Activated CD4-positive, alpha-beta T cell treated with anti-CD3 and anti-CD28 coated beads, Interleukin-2, amount 50 U/mL, for 4 hours (primary cell): ENCODE data around the gene UBXN6.

Experiments used
- DNase-seq, 2 experiments: peaks; one replicate each; pipeline ENCODE4 v3.0.0-alpha.2; 2020

The UBXN6 gene

GRCh38 chr19:4455719-4456475 lies 1.7 kb downstream of the UBXN6 start:
- no peak for DNase-seq

DNA sequence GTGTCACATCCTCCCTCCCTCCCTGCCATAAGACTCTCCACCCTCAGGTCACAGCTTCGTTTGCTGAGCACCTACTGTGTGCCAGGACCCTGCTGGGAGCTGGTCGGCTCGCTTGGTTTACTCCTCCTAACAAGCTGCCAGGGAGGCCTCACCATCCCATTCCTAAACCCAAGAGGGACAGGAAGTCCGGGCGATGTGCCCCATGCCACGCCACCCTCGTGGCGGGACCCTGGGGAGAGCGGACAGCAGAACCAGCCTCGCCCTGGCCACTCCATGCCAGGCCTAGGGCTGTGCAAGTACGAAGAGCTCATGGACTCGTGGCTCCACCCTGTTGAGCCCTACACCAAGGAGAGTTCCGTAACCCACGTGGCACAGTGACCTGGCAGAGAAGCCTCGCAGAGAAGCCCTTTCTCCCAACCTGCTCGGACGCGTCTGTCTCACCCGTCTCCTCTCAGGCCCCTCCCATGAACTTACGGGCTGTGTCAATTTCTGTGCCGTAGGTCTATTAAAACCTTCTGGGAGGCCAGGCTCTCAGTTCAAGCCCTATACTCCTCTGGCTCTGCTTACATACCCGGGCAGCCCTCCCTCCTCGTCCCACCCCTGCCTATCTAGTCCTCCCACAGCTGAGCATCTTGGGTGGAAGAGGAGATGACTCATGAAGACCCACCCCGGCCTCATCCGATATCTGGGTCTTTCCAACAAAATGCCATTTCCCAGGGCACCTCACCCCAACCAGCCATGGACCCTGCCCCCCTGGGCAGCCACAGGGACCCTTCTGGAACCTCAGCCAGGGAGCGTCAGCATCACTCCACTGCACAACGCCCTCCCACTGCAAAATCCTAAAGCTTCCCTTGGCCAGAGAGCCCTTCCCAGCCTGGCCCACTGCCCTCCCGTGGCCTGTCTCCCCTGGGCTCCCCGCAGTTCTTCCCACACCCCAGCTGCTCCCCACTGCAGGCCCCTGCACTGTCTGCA lies 2.6 kb downstream of the UBXN6 start:
- DNase-seq: no peak

DNA sequence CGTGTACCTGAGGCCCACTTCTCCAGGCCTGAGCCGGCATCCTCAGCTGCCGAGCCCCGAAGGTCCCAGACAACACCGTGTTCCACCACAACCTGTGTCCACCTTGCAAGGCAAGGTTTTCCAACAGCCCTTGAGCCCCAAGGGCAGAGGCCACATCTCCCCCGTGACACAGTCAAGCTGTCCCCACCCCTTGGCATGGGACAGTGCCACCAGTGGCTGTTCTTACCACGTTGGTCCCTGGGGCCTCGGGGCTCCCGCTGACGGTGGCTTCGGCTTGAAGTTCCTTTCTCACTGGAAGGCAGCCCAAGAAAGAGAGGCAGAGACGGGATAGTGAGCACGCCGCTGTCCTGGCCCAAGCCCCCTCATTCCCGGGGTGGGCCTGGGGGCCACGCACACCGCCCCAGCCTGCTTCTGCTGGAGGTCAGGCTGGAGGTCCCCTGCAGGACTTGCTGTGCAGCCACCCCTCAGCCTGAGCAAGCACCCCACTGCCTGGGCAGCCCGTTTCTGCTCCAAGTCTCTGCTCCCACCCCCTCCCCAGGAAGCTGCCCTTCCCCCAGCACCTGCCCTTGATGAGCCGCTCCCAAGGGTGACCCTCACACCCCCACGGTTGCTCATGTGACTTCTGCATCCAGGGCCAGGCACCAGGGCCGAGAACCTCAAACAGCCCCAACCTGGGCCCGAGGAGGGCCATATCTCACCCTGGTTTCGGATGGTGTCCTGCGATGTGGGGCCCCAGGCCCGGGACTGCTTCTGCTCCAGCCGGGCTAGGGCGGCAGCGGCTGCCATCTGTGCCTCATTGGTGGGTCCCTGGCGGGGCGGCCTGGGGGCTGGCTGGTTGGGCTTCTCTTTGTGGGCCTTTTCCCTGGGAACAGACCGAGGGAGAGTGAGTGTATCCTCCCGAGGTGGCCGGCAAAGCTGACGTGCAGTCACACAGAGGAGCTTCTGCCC lies 4.1 kb downstream of the UBXN6 start:
- no peak for DNase-seq

DNA sequence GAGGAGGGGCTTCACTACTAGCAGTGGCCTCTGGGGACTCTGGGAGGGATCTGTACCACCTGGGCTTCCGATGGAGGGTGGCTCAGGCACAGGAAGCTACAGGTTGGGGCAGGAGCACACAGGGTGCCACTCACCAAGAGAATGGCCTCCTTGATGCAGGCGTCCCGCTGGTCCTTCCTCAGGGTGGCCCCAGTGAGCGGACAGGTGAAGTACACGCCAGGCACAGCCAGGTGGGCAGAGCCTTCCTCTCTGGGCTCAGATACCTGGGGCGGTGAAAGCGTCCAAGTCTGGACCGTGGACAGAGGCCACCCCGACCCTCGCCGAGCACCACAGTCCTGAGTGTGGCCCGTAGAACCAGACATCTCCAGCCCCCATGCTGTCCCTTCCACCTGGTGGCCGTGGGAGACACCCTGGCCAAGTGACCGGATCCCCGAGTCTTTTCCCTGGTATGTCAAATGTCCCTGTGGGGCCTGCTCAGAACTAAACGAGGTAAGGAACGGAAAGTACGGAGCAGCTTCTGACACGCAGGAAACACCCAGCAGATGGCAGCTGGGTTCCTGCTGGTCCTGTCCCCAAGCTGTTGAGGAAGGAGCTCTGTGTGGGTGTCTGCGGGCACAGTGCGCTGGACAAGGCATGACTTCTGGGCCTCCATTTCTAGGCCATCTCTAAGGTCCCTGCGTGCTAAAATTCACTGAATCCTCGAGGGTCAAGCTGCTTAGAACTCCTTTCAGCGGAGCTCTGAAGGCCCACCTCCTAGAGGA lies 5.2 kb downstream of the UBXN6 start:
- no peak for DNase-seq

DNA sequence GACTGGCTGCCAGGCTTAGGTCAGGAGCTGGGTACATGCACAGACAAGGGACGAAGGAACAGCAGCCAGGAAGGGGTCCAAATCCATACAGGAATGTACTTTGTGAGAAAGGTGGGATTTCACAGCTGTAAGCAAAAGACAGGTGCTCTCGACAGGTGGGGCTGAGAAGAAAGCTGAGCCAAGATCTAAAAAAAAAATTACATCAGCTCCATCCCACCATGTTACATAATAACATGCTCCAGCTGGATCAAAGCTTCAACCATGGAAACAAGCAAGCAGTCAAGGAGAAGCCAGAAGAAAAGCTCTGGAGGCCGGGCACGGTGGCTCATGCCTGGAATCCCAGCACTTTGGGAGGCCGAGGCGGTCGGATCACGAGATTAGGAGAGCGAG lies 8.0 kb downstream of the UBXN6 start:
- no peak for DNase-seq

GRCh38 chr19:4449022-4449638 lies 8.5 kb downstream of the UBXN6 start:
- DNase-seq: no peak

- no peak for DNase-seq
Observed at GRCh38 chr19:4448147-4448985, 9.2 kb downstream of the UBXN6 start.

DNA sequence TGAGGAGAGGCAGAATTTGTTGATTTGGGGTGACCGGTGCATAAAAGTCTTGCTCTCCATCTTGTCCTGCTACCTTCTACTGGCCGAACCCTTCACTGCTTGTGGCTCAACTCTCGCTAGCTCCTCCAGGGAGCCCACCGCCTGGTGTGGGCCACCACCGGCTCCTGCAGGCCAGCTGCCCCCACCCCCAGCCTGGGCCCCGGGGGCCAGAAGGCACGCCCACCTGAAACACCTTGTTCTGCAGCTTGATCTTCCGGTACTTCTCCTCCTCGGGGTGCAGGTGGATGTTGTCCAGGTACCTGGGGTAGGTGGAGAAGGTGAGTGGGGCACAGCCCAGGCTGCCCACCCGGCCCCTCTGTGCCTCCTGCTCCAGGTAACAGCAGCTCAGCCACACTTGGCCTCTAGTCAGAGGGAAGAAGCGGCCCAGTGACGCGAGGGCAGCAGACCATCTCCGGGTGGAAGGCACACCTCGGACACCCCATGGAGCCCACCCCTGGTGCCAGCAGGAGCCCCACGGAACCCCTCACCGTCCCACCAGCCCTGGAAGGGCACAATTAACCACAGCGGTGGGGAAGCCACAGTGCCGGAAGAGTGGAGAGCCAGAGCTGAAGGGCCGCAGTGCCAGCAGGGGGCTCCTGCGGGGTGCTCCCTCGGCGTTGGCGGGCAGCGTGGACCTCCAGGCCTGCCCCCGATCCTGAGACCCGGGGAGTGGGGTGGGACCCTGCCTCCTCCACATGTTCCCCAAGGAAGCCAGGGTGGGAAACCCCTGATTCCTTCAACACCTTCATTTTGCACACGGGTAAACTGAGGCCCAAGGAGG lies 10.1 kb downstream of the UBXN6 start:
- no peak for DNase-seq

- DNase-seq: no peak
Observed at GRCh38 chr19:4446704-4447200, 10.8 kb downstream of the UBXN6 start.

- DNase-seq: no peak
Observed at GRCh38 chr19:4445963-4446703, 11.5 kb downstream of the UBXN6 start.

- no peak for DNase-seq
Observed at GRCh38 chr19:4444765-4445741, 12.5 kb downstream of the UBXN6 start.

GRCh38 chr19:4443966-4444764 lies 13.4 kb downstream of the UBXN6 start:
- DNase-seq: no peak

DNA sequence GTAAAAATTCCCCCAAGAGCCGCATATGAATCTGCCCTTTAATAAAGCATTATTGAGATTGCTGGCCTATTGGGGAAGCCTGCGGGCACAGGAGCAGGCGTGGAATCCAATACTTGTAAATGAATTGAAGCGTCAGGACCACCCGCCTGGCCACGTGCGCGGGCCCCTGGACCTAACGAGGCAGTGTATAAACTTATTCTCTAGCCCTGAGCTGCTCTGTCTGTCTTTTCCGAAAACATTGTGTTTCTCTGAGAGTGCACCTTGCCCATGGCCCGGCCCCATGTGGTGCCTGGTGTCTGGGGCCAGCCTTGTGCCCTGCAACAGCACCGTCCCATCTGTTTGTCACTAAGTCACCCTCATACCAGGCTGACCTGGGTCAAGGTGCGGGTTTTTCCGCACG lies 14.4 kb downstream of the UBXN6 start:
- no peak for DNase-seq

- DNase-seq: no peak
Observed at GRCh38 chr19:4442819-4443146, 14.8 kb downstream of the UBXN6 start.

GRCh38 chr19:4441994-4442818 lies 15.4 kb downstream of the UBXN6 start:
- no peak for DNase-seq

GRCh38 chr19:4439243-4439642 lies 18.4 kb downstream of the UBXN6 start:
- DNase-seq: no peak
